HL-60 (cell line): Measurements from ENCODE around the gene FIG4.
"Not testable (repeated sequence)": the region's sequence is repeated elsewhere in the genome, so short reads cannot be mapped to it uniquely, and the experiment has no call there.

Experiments used
- GABPA ChIP-seq: IDR thresholded peaks from 2 replicates; pipeline ENCODE4 v1.6.1; 2012; ENCODE audit warnings: low read depth
- POLR2AphosphoS5 ChIP-seq: IDR thresholded peaks from 2 replicates; pipeline ENCODE4 v1.6.1; 2012; ENCODE audit warnings: low read depth
- REST ChIP-seq: IDR thresholded peaks from 2 replicates; pipeline ENCODE4 v1.6.1; 2012; ENCODE audit warnings: low read depth; ENCODE audit not compliant: insufficient replicate concordance
- SPI1 ChIP-seq: IDR thresholded peaks from 2 replicates; pipeline ENCODE4 v1.6.1; 2012; ENCODE audit warnings: low read depth, mild to moderate bottlenecking, borderline replicate concordance
- TF ChIP-seq, protein P1 (sequence below): IDR thresholded peaks from one replicate; pipeline ENCODE4 v1.5.1; 2011; ENCODE audit warnings: low read length, control low read depth, inconsistent platforms; ENCODE audit not compliant: insufficient read depth

DNA sequence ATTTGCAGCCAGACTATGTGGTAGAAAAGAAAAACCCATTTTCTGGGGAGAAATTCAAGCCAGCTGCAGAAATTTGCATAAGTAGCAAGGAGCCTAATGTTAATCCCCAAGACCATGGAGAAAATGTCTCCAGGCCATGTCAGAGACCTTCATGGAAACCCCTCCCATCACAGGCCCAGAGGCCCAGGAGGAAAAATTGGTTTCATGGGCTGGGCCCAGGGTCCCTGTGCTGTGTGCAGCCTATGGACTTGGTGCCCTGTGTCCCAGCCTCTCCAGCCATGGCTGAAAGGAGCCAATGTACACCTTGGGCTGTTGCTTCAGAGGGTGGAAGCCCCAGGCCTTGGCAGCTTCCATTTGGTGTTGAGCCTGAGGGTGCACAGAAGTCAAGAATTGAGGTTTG is 140.3 kb downstream of the FIG4 start:
- TF ChIP-seq, protein P1, sequence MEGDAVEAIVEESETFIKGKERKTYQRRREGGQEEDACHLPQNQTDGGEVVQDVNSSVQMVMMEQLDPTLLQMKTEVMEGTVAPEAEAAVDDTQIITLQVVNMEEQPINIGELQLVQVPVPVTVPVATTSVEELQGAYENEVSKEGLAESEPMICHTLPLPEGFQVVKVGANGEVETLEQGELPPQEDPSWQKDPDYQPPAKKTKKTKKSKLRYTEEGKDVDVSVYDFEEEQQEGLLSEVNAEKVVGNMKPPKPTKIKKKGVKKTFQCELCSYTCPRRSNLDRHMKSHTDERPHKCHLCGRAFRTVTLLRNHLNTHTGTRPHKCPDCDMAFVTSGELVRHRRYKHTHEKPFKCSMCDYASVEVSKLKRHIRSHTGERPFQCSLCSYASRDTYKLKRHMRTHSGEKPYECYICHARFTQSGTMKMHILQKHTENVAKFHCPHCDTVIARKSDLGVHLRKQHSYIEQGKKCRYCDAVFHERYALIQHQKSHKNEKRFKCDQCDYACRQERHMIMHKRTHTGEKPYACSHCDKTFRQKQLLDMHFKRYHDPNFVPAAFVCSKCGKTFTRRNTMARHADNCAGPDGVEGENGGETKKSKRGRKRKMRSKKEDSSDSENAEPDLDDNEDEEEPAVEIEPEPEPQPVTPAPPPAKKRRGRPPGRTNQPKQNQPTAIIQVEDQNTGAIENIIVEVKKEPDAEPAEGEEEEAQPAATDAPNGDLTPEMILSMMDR = not testable (repeated sequence)
- TF ChIP-seq POLR2AphosphoS5, GABPA, REST, SPI1: not testable (repeated sequence)
